Hepatocyte (in vitro differentiated cells): ENCODE measurements around the gene ADAMTS8. TPM values are rescaled to one million over a fixed set of nuclear protein-coding genes. Genes with fewer than 3 reads are reported as not detected.

Source experiments
- DNase-seq: peaks from one replicate; pipeline ENCODE4 v3.0.0-alpha.2; 2016; ENCODE audit warnings: low spot score
- H2AFZ ChIP-seq: fragments of 200-600 bp; sonication (generic); 2 replicates; pipeline ENCODE4 v1.6.0; 2016; ENCODE audit warnings: antibody characterized with exemption, mild to moderate bottlenecking
- H3K27ac ChIP-seq: fragments of 200-600 bp; sonication (generic); 2 replicates; pipeline ENCODE4 v1.5.1; 2016; ENCODE audit warnings: mild to moderate bottlenecking
- H3K27me3 ChIP-seq: fragments of 200-600 bp; sonication (generic); 2 replicates; pipeline ENCODE4 v1.6.1; 2016
- H3K36me3 ChIP-seq: fragments of 200-600 bp; sonication (generic); replicated peaks from 2 replicates; pipeline ENCODE4 v1.5.1; 2016; ENCODE audit warnings: low read depth; ENCODE audit not compliant: insufficient read depth
- H3K4me1 ChIP-seq: fragments of 200-600 bp; sonication (generic); 2 replicates; pipeline ENCODE4 v1.5.1; 2016; ENCODE audit warnings: mild to moderate bottlenecking, moderate library complexity; ENCODE audit not compliant: insufficient read depth
- H3K4me2 ChIP-seq: fragments of 200-600 bp; sonication (generic); 2 replicates; pipeline ENCODE4 v1.6.0; 2016
- H3K4me3 ChIP-seq: fragments of 200-600 bp; sonication (generic); 2 replicates; pipeline ENCODE4 v1.5.1; 2016; ENCODE audit warnings: mild to moderate bottlenecking
- H3K79me2 ChIP-seq: fragments of 200-600 bp; sonication (generic); 2 replicates; pipeline ENCODE4 v1.6.0; 2017; ENCODE audit warnings: mild to moderate bottlenecking
- H3K9me2 ChIP-seq: fragments of 200-600 bp; sonication (generic); replicated peaks from 2 replicates; pipeline ENCODE4 v1.6.0; 2017; ENCODE audit warnings: mild to moderate bottlenecking; ENCODE audit not compliant: insufficient read depth
- H3K9me3 ChIP-seq: fragments of 200-600 bp; sonication (generic); 2 replicates; pipeline ENCODE4 v1.5.1; 2016; ENCODE audit warnings: low read depth, mild to moderate bottlenecking
- H4K20me1 ChIP-seq: fragments of 200-600 bp; sonication (generic); 2 replicates; pipeline ENCODE4 v1.6.0; 2016; ENCODE audit warnings: mild to moderate bottlenecking; ENCODE audit not compliant: insufficient read depth, poor library complexity, severe bottlenecking
- CTCF ChIP-seq: fragments of 200-600 bp; sonication (generic); IDR thresholded peaks from 2 replicates; pipeline ENCODE4 v1.5.1; 2016; ENCODE audit warnings: antibody characterized with exemption, mild to moderate bottlenecking; ENCODE audit not compliant: poor library complexity
- EZH2 ChIP-seq: fragments of 200-600 bp; sonication (generic); IDR thresholded peaks from 2 replicates; pipeline ENCODE4 v1.6.1; 2016; ENCODE audit warnings: antibody characterized with exemption, mild to moderate bottlenecking, borderline replicate concordance
- EZH2phosphoT487 ChIP-seq: fragments of 200-600 bp; sonication (generic); IDR thresholded peaks from one replicate; pipeline ENCODE4 v1.6.1; 2018; ENCODE audit warnings: antibody characterized with exemption, mild to moderate bottlenecking, low read depth, moderate library complexity; ENCODE audit not compliant: unreplicated experiment, severe bottlenecking
- WGBS: methylation state at CpG from one replicate; pipeline ENCODE4 v1.1.6; 2016; ENCODE audit warnings: low lambda C conversion rate; ENCODE audit errors: missing lambda C conversion rate; 5-methylcytosine and 5-hydroxymethylcytosine counted together
- polyA plus RNA-seq: library from polyadenylated mRNA; unstranded; fragments of >200 nt; fragmentation: Nextera tagmentation; extraction: Ambion mirVana; gene quantifications from 2 replicates; pipeline ENCODE4 v1.2.1, GENCODE V29; 2016
- total RNA-seq: library from RNA; depleted of rRNA; stranded (reverse); fragments of >200 nt; gene quantifications from 2 replicates; pipeline ENCODE4 v1.2.3, GENCODE V29; 2014

The ADAMTS8 gene
- total and polyA plus RNA-seq, 2 experiments from 2014 or later, result 1.7 to 2.3 TPM

- no peaks in the 10 kb centered on the region for H3K9me2 ChIP-seq
Measured at GRCh38 chr11:130465263-130465662, 36.9 kb upstream of the ADAMTS8 start.

GRCh38 chr11:130464291-130464812, 35.9 kb upstream of the ADAMTS8 start:
- Histone ChIP-seq H2AFZ (no peak overlapping the region), H3K4me3 (no peak overlapping the region), H3K36me3 (no peaks in the 10 kb centered on the region), H3K27ac (no peak overlapping the region), H3K4me1 (peaks cover 5% of the 10 kb centered on the region), H4K20me1 (no peaks in the 10 kb centered on the region), H3K27me3 (no peaks in the 10 kb centered on the region), H3K9me3 (no peaks in the 10 kb centered on the region), H3K9me2 (no peaks in the 10 kb centered on the region), H3K4me2 (no peak overlapping the region), H3K79me2 (no peaks in the 10 kb centered on the region)
- no peak for DNase-seq
- TF ChIP-seq EZH2phosphoT487 (no peak), CTCF (no peak), EZH2 (no peak)

More at GRCh38 chr11:130465263-130465662, 36.9 kb upstream of the ADAMTS8 start:
- Histone ChIP-seq H3K27ac (no peak overlapping the region), H3K9me3 (no peaks in the 10 kb centered on the region), H3K36me3 (no peaks in the 10 kb centered on the region), H3K79me2 (no peaks in the 10 kb centered on the region), H3K4me3 (no peak overlapping the region), H3K4me2 (no peak overlapping the region), H3K27me3 (no peaks in the 10 kb centered on the region), H3K4me1 (peaks cover 5% of the 10 kb centered on the region), H2AFZ (no peak overlapping the region), H4K20me1 (no peaks in the 10 kb centered on the region)
- WGBS, result 97% methylated on average over 5 of the region's 5 CpGs
- DNase-seq, result no peak
- TF ChIP-seq EZH2, result no peak
- TF ChIP-seq EZH2phosphoT487, result no peak
- no peak for TF ChIP-seq CTCF

DNA sequence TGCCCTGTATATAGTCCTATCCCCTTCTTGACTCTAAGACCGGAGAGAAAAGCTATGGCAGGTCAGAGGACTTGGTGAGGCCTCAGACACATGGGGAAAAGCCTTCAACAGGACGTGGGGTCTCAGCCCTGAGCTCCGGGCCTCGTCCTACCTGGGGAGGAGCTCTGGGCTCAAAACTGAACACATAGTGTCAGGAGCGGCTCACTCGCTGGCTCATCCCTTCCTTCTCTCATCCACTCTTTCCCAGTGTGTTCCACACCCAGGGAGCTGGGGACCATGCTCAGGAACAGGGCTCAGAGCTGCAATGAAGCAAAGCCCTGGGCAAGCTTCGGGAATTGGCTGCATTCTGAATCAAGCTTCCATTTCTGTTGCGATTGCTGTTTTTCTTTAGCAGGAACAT, 34.5 kb upstream of the ADAMTS8 start:
- H3K4me1 ChIP-seq, result peaks cover 5% of the 10 kb centered on the region
- H3K4me3 ChIP-seq, result no peak overlapping the region
- no peaks in the 10 kb centered on the region for H4K20me1 ChIP-seq
- no peak for DNase-seq
- no peak overlapping the region for H3K4me2 ChIP-seq
- no peak overlapping the region for H3K27ac ChIP-seq
- H3K9me3 ChIP-seq, result no peaks in the 10 kb centered on the region
- no peaks in the 10 kb centered on the region for H3K79me2 ChIP-seq
- TF ChIP-seq EZH2phosphoT487 (no peak), CTCF (no peak), EZH2 (no peak)
- 85% methylated on average over 8 of the region's 8 CpGs for WGBS
- no peaks in the 10 kb centered on the region for H3K9me2 ChIP-seq
- no peaks in the 10 kb centered on the region for H3K27me3 ChIP-seq
- H2AFZ ChIP-seq, result no peak overlapping the region
- H3K36me3 ChIP-seq, result no peaks in the 10 kb centered on the region
